Middle frontal gyrus (tissue), 1 donor: ENCODE measurements around the gene TBC1D4.

Experiments used
- DNase-seq: peaks from one replicate; pipeline ENCODE4 v3.0.0-alpha.2; 2015; ENCODE audit warnings: low spot score; ENCODE audit errors: extremely low spot score

TBC1D4 gene

DNA sequence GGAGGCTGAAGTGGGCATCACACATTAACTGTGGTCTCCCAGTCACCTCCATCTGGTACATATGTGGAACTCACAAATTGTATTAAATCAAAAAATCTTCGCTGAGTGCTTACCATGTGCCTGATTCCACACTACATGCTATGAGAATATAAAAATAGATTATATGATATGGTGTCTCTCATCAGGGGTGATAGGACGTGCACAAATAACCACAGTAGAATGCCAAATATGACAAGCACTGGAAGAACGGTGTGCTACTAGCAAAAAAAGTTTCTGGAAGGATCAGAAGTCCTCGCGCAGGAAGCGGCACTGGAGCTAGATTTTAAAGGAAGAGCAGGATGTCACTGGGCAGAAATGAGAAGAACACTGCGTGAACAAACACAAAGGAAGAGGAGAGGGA lies 62.3 kb downstream of the TBC1D4 start:
- DNase-seq = no peak

- no peak for DNase-seq
These were observed 63.0 kb downstream of the TBC1D4 start for GRCh38 chr13:75418997-75419396.

DNA sequence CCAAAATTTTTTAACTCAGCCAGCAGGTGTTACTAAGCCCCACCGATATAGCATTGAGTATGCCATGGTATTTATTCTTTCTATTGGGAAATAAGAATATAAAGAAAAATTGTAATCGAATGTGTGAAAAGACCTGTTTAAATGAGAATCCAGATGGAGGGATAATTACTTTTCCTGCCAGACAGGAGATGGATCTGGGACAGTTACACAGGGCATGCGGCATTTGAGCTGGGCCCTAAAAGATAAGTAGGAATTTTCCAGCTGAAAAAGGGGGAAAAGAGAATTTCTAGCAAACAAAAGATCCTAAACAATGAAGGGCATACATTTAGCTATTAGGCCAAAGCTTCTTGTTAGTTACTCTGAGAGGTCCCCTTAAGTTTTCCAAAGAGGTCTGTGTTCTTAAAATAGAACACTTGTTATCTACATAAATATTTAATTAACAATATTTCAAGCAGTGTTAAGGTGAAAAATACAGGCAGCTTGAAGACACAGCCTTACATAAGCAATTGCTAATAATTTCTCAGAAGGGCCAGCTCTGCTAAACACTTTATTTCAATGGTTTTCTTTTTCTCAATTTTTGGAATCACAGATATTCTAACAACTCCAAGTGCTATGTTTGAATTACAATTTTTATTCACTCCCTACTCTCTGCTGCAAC lies 63.7 kb downstream of the TBC1D4 start:
- no peak for DNase-seq

GRCh38 chr13:75417656-75418055 lies 64.3 kb downstream of the TBC1D4 start:
- no peak for DNase-seq

DNA sequence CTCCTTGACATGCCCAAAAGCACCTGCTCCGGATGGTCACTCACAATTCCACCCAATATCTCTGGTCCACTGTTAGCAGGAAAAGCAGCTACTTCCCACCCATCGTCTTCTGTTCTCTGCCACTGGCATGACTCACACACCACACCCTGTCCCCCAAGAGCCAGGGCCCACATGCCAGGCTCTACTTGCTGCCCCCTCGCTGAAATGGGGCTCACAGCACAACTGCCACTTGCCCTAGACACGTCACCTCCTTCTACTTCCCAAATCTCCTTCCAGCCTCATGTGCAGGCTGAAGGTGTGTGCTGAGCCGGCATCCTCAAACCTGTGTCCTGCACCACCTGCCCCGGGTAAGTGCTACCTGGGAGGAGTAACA lies 65.0 kb downstream of the TBC1D4 start:
- DNase-seq = no peak

- no peak for DNase-seq
These were observed 65.5 kb downstream of the TBC1D4 start for GRCh38 chr13:75416327-75417011.

GRCh38 chr13:75415694-75416093 lies 66.3 kb downstream of the TBC1D4 start:
- DNase-seq = no peak

DNA sequence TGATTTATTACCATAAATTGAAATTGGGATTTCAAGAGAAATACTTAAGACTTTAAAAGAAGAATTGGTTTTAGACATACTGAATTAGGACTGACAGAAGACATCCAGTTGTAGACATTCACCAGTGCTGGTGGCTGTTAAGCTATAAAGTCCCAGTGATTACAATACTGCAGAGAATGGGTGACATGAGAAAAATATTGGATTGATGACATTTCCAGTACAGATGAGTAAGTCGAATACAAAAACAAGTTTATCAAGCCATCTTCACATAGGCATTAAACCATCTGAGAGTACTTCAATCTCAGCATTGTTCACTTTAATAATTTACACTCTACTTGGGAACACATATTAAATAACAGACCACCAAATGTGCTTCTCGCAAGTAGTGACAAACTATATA lies 66.8 kb downstream of the TBC1D4 start:
- no peak for DNase-seq

GRCh38 chr13:75414036-75414827 lies 67.7 kb downstream of the TBC1D4 start:
- no peak for DNase-seq

DNA sequence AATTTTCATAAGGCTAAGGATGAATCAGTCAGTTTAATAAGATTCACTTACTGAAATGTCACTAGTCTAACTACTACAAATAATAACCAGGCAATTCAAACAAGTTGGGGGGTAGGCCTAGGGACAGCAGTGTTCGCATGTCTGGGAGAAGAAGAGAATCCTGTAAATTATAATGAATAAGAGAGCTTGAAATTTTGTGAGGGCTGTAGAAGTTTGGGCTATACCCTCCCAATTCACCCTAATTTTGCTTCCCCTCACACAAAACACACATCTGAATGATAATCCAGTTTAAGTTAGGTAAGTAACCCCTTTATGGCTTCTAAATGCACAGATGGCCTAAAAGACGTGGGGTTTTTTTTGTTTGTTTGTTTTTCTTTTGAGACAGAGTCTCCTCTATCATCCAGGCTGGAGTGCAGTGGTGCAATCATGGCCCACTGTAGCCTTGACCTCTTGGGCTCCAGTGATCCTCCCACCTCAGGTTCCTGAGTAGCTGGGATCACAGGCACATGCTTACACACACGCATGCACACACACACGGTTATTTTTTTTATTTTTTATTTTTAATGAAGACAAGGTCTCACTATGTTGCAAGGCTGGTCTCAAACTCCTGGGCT lies 69.9 kb downstream of the TBC1D4 start:
- DNase-seq = no peak

DNA sequence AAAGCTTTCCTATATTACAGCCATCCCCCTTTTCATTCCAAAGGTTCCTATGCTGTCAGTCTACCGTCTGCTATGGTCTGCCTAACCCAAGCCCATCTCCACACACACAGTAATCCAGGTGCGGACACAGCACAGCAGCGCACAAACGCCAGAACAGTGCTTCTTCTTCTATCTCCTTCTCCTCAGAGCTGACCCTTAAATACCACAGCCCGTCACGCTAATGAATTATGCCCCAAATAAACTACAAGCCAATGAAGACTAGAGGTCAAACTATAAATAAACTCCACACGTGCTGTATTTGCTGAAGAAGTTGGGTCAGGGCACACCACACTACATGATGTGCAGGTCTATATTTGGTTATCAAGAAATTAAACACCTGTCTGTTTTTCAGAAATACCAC lies 71.8 kb downstream of the TBC1D4 start:
- no peak for DNase-seq

GRCh38 chr13:75407998-75408397 lies 74.0 kb downstream of the TBC1D4 start:
- no peak for DNase-seq

DNA sequence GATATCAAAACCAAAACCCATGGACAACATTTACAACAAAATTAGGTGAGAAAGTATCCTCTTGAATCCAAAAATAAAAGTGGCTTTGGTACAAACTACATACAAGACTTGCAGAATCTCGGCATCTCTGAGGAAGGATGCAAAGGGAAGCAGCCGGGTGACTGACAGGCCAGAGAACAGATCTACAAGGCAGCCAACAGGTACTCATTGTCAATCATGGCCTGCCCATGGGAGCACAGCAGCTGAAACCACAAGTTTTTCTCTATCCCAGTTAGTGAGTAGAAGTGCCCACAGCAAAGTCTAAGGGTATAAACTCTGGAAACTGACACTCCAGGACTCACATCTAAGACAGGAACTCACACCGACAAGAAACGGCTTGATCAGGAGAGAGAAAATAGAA lies 74.5 kb downstream of the TBC1D4 start:
- no peak for DNase-seq

GRCh38 chr13:75405976-75406703 lies 75.8 kb downstream of the TBC1D4 start:
- DNase-seq = no peak

GRCh38 chr13:75404726-75405125 lies 77.2 kb downstream of the TBC1D4 start:
- DNase-seq = no peak

DNA sequence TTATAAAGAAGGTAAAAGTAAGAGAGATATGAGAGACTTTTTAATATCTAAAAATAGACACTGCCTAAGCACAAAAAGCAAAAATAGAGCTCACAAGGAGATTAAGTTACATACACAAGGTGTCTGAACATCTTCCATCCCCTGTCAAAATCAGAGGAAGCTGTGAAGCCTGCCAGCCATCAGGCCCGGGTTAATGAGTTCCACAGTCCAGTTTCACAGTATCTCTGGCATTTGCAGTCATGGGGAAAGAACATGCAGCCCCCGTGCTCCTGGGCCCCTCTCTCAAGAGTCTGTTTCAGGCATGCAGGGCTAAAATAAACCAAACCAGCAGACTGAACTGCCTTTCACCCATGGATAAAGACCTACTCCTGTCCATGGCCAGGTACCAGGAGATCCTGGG lies 79.2 kb downstream of the TBC1D4 start:
- DNase-seq = no peak

GRCh38 chr13:75400775-75401174 lies 81.2 kb downstream of the TBC1D4 start:
- DNase-seq = no peak

GRCh38 chr13:75399879-75400217 lies 82.1 kb downstream of the TBC1D4 start:
- no peak for DNase-seq

DNA sequence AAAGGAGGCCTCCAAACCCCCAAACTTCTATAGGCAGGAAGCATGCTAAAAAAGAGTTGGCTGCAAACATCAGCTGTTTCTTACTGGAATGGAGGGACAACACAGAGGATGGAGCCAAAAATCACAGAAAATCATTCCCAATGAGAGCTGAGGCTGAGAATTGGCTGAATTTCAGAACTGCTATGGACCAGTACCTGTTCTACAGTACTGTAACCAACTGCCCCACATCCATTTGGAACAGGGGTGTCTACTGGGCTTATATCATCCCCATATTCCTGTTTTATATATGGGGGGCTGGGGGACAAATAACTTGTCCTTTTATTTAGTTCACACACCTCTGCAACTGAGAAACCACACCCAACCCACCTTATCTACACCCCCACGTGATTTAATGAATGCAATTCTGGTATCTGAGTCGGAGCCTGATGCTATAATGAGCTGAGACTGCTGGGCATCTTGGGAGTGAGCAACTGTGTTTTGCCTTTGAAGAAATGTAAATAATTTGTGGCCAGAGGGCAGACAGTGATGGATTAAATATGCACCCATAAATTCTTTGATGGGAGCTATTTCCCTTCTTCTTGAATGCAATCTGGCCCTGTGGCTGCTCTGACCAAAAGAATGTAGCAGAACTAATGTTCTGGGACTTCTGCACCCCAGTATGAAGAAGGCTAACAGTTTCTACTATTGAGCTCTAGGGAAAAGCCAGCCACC lies 82.6 kb downstream of the TBC1D4 start:
- no peak for DNase-seq

- DNase-seq = no peak
These were observed 83.9 kb downstream of the TBC1D4 start for GRCh38 chr13:75398072-75398471.

DNA sequence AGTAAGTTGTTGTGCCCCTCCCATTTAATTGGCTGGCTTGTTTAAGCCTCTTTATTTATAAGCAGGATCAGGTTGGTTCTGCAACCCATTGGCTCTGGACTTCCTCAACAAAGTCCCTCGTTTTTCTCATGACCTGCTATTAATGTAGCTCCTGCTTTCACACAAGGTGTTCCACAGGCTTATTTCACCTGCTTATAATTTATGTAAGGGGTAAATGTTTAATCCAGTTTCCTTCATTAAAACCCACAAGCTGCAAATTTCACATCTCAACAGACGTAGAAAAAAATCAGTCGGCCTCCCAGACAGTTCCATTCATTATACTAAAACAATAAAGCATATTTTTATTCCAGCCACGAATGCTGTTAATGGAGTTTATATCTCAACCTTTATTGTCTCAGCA lies 86.1 kb downstream of the TBC1D4 start:
- DNase-seq = no peak
